Esophagus squamous epithelium (tissue), 4 donors: Measurements from ENCODE around the gene ILK.

ENCODE experiments used
- POLR2A ChIP-seq, 4 donors: fragments of 450-650 bp; IDR thresholded peaks; one replicate each; pipeline ENCODE4 v1.6.1; 2017; ENCODE audit warnings: antibody characterized with exemption in 4 of 4, mild to moderate bottlenecking in 4 of 4, moderate library complexity in 3 of 4
- TF ChIP-seq, protein P1 (sequence below), 6 experiments: fragments of 450-650 bp in 4 of 6; fragments of 200-600 bp in 2 of 6; sonication (generic) in 2 of 6; IDR thresholded peaks; one replicate each; pipeline ENCODE4 v1.5.1; 2016 to 2019; ENCODE audit warnings: antibody characterized with exemption in 6 of 6, mild to moderate bottlenecking in 4 of 6, moderate library complexity in 4 of 6

DNA sequence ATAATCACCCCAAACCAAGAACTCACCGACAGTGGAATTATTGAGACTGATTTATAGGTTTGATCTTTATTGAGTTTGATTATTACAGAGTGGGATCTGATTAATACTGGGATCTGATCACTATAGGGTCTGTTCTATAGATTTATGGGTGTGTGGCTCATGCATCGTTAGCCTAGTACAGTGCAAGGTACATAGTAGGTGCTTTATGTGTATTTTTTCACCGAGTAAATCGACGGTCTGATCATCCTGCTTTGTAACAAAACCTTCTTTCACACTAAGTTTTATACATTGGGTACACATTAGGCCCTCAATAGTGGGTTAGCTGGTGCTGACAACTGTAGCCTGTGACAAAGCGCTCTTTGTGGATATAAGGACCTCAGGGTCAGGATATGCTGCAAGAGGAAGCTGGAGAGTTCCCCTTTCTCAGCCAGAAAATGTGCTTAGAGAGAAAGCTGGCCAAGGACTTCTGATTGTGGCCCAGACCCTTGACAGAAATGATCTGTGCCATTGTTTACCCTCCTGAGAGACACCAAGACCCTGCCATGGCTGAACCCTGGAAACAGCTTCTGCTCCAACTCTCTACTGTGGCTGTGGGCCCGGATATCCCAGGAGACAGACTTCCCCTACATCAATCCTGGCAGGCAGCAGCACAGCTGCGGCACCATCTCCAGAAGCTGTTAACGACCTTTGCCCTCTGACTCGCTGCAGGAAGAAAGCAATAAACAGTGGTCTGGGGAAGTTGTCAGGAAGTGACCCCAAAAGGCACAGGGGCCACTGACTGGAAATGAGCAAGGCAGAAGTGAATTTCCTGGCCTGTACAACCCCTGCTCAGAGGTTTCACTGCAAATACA, 31.7 kb downstream of the ILK start:
- no peak for TF ChIP-seq POLR2A (IDR thresholded peaks at IDR 0.05)
- TF ChIP-seq, protein P1, sequence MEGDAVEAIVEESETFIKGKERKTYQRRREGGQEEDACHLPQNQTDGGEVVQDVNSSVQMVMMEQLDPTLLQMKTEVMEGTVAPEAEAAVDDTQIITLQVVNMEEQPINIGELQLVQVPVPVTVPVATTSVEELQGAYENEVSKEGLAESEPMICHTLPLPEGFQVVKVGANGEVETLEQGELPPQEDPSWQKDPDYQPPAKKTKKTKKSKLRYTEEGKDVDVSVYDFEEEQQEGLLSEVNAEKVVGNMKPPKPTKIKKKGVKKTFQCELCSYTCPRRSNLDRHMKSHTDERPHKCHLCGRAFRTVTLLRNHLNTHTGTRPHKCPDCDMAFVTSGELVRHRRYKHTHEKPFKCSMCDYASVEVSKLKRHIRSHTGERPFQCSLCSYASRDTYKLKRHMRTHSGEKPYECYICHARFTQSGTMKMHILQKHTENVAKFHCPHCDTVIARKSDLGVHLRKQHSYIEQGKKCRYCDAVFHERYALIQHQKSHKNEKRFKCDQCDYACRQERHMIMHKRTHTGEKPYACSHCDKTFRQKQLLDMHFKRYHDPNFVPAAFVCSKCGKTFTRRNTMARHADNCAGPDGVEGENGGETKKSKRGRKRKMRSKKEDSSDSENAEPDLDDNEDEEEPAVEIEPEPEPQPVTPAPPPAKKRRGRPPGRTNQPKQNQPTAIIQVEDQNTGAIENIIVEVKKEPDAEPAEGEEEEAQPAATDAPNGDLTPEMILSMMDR (IDR thresholded peaks at IDR 0.05), result no peak
